GF-D8 (cell line): ENCODE results near the gene INTS6L.
A peak's percentile ranks its signal among the peaks of the same experiment; 100 is the strongest.

ENCODE experiments used
- DNase-seq: peaks from one replicate; lab custom pipeline; 2025; lab: John Stamatoyannopoulos, UW

Gene INTS6L

GRCh38 chrX:135520553-135521404 is at the start of gene INTS6L:
TSS of gene INTS6L (plus strand) at chrX:135520660. CDS start at chrX:135520993, 333 bp downstream.
- DNase-seq: peak; percentile 85

DNA sequence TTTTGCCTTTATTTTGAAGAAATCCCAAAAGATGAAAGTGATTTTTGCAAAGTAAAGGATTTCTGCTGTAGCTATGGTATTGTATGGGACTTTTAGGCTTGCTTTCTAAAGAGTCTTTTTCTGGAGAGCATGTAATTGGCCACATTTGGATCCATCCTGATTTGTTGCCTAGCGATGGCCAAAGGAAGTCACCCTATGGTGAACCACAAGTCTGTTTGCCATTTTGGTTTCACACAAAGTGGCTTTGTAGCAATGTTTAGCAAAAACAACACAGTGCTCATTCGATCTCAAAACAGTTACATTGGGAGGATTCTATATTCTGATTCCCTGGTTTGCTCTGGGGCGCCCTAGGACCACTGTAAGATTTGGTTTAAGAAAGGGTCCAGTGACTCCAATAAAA is 44.1 kb upstream of the INTS6L start:
- DNase-seq: no peak

GRCh38 chrX:135477576-135477975 is 42.9 kb upstream of the INTS6L start:
- DNase-seq: no peak

DNA sequence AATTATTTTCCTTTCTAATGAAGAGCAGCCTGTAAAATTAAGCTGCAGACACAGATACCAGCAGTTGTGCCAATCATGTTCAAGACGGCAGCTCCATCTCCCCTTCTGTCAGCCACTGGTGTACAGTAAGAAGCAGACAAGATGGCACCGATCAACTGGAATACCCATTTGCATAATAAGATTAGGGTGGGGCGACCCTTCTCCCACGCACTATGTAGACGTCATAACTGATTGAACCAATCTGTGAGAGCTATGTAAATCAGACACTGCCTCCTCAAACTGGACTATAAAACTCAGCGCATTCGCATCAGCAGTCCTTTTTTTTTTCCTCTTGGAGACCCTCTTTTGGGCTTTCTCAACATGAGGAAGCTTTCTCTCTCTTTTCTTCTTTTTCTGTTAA is 40.4 kb upstream of the INTS6L start:
- DNase-seq: no peak

- no peak for DNase-seq
These were observed 38.7 kb upstream of the INTS6L start for GRCh38 chrX:135481696-135482179.

GRCh38 chrX:135484641-135485289 is 35.7 kb upstream of the INTS6L start:
- DNase-seq: peak; percentile 1

- no peak for DNase-seq
These were observed 30.9 kb upstream of the INTS6L start for GRCh38 chrX:135489542-135489941.

- DNase-seq: no peak
These were observed 29.4 kb upstream of the INTS6L start for GRCh38 chrX:135490979-135491514.

DNA sequence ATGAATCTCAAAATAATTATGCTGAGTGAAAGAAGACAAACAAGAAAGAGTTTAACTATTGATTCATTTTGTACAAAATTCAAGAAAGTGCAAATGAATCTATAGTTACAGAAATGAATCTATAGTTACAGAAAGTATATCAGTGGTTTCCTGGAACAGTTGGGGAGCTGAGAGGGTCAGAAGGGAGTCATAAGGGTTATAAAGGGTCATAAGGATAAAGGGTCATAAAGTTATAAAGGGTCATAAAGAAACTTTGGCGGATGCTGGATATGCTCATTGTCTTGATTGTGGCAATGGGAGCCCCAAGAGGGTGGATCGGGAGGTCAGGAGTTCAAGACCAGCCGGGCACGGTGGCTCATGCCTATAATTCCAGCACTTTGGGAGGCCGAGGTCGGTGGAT is 26.0 kb upstream of the INTS6L start:
- no peak for DNase-seq

GRCh38 chrX:135497736-135498135 is 22.7 kb upstream of the INTS6L start:
- no peak for DNase-seq

DNA sequence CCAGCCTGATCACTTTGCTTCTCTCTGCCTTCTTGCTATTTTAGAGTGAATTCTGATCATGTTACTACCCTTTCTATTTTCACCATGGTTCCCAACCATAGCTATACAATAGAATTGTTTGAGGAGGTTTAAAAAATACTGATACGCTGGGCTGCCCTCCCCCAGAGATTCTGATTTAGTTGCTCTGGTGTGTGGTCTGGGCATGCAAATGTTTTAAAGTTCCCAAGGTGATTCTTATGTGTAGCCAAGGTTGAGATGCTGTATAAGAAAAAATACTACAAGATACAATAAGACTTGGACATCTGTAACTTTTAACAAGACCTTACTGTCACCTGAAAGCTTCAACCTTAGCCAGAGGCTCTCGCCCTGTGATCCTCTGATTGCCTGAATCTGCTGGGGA is 22.2 kb upstream of the INTS6L start:
- DNase-seq: no peak

DNA sequence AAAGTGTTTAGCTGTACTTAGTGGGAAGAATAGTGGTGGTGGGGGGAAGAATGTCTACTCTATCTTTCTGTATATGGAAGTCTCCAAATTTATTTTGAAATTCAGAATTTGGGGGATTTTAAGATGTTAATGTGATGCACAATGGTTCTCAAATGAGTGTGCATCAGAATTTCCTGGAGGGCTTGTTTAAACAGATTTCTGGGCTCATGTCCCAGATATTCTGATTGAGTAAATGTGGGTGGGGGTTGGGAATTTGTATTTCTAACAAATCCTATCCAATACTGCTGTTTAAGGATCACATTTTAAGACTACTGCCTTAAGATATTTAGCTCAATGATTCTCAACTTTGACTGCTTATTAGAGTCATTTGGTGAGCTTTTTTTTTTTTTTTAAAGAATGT is 15.1 kb upstream of the INTS6L start:
- no peak for DNase-seq

DNA sequence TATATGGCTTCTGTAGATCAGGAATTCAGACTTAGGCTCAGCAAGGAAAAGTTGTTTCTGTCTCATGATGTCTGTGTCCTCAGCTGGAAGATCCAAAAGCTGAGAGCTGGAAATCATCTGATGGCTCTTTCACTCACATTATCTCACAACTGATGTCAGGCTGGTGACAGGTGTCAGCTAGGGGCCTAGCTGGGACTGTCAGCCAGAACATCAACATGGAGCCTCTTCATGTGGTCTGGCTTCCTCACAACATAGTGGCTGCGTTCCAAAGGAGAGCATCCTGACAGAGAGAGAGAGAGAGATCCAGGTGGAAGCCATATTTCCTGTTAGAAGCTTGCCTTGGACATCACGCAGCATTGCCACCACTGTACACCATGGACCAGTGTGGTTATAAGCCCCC is 10.6 kb upstream of the INTS6L start:
- no peak for DNase-seq

- no peak for DNase-seq
These were observed 7.8 kb upstream of the INTS6L start for GRCh38 chrX:135512508-135513129.

GRCh38 chrX:135513130-135513515 is 7.3 kb upstream of the INTS6L start:
- DNase-seq: no peak

GRCh38 chrX:135516376-135516775 is 4.1 kb upstream of the INTS6L start:
- peak; percentile 36 for DNase-seq

GRCh38 chrX:135518161-135518560 is 2.3 kb upstream of the INTS6L start:
- no peak for DNase-seq

DNA sequence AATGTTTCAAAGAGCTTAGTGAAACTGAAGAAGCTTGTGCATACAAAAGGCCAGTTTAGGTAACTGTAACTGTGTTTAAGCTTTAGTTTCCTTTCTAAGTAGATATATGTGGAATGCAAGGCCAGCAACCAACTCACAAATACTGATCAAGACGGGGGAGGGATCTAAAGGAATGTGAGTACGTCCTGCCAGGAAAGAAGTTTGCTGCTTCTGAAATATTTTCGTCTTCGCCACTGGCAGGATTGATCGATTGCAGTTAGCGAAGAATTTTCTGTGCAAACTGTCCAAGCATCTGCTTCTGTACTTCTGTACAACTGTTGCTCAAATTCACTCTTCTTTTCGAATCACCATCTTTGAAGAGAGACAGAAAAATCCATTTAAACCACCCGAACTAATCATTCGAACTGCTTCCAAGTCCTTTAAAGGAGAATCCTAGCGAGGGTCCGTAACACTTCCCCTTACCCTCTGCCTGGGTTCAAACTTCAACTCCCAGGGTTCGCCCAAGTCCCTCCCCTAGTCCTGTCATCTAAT is 373 bp upstream of the INTS6L start:
- no peak for DNase-seq

GRCh38 chrX:135521405-135522131 is 1.1 kb downstream of the INTS6L start:
- DNase-seq: peak; percentile 79

DNA sequence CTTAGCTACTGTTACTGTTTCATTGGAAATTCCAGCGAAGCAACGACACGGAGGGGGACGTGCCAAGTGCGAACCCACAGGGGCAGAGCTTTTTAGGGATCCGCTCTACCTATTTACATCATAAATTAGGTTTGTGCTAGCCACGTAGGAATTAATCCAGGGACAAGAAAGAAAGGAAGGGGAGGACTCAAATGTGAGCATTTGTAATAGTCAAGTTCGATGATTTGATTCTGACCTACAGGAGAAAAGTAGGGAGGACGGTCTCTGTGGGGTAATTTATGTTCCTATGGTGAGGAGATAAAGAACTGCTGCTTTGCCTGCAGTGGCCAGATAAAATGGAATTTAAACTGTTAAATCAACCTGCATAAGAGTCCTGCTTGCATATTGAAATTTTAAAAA is 1.7 kb downstream of the INTS6L start:
- DNase-seq: no peak

DNA sequence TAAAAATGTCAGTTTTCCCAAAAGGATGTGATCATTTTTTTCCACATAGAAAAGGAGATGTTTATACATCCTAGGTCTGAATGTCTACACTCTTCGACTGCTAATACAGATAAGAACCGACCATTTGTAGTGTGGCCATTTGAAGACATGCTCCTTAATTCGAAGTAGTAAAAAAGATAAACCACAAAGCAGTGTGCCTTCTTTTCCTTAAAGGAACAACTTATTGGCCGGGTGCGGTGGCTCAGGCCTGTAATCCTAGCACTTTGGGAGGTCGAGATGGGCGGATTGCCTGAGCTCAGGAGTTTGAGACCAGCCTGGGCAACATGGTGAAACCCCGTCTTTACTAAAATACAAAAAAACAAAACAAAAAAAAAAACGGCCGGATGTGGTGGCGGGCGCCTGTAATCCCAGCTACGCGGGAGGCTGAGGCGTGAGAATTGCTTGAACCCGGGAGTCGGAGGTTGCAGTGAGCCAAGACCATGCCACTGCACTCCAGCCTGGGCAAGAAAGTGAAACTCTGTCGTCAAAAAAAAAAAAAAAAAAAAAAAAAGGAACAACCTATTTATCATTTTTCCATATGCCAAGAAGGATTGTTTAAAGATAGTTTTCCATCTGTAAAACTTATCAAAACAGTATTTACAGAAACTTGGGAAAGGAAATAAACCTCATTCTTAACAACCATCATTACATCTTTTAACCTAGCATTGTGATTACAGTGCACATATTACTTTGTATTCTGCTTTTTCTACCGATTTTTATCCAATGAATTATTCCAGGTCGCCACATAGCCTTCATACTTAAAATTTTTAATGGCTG is 2.6 kb downstream of the INTS6L start:
- DNase-seq: no peak
